PC-3 (cell line): Measurements from ENCODE around the gene NFAM1.

Experiments
- CTCF ChIP-seq: fragments of 300-600 bp; sonication (generic); conservative IDR thresholded peaks from 2 replicates; pipeline ENCODE4 v1.5.1; 2017; ENCODE audit warnings: antibody characterized with exemption, low read depth, mild to moderate bottlenecking, low read length
- EZH2 ChIP-seq: fragments of 300-600 bp; sonication (generic); IDR thresholded peaks from one replicate; pipeline ENCODE4 v1.6.1; 2017; ENCODE audit warnings: antibody characterized with exemption, mild to moderate bottlenecking, low read length; ENCODE audit not compliant: unreplicated experiment
- EZH2phosphoT487 ChIP-seq: fragments of 300-600 bp; sonication (generic); IDR thresholded peaks from 2 replicates; pipeline ENCODE4 v1.6.1; 2018; ENCODE audit warnings: mild to moderate bottlenecking, antibody characterized with exemption, low read length, borderline replicate concordance

- no peak for TF ChIP-seq CTCF
- no peak for TF ChIP-seq EZH2
- TF ChIP-seq EZH2phosphoT487: no peak
Observed at GRCh38 chr22:42353883-42354727, 78.1 kb downstream of the NFAM1 start.
